KOPT-K1 (cell line): ENCODE measurements around the gene VWA5B1.

Experiments used
- H3K27ac ChIP-seq: fragments of 200-600 bp; sonication (generic); 2 replicates; pipeline ENCODE4 v1.5.1; 2016; ENCODE audit warnings: antibody characterized with exemption, mild to moderate bottlenecking, low read depth, low read length; ENCODE audit not compliant: poor library complexity, severe bottlenecking
- H3K36me3 ChIP-seq: fragments of 200-600 bp; sonication (generic); 2 replicates; pipeline ENCODE4 v1.5.1; 2017; ENCODE audit warnings: antibody characterized with exemption, mild to moderate bottlenecking, low read length, moderate library complexity; ENCODE audit not compliant: insufficient read depth
- H3K9me3 ChIP-seq: fragments of 200-600 bp; sonication (generic); 2 replicates; pipeline ENCODE4 v1.5.1; 2017; ENCODE audit warnings: antibody characterized with exemption, low read length, mild to moderate bottlenecking; ENCODE audit not compliant: insufficient read depth, poor library complexity, severe bottlenecking

The VWA5B1 gene

DNA sequence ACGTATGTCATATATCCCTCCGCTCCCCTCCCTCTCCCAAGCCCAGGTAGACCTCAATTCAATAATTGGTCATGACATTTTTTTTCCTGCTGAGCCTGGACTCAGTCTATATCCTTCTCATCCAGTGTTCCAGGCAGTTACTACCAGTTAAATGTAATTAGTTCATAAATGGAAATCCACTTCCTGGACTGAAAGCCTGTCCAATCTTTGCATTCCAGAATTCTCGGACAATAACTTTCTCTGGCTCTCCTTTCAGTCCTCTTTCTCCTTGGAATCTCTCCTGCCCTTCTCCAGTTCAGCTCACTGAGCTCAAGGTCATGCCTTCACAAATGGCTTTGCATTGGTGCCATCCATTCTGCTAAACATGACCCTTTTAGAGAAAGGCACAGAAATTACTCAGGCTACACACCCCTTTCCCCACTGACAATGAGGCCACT lies 34.8 kb downstream of the VWA5B1 start:
- Histone ChIP-seq H3K36me3 (no peaks in the 10 kb centered on the region), H3K9me3 (no peaks in the 10 kb centered on the region), H3K27ac (no peak overlapping the region)

DNA sequence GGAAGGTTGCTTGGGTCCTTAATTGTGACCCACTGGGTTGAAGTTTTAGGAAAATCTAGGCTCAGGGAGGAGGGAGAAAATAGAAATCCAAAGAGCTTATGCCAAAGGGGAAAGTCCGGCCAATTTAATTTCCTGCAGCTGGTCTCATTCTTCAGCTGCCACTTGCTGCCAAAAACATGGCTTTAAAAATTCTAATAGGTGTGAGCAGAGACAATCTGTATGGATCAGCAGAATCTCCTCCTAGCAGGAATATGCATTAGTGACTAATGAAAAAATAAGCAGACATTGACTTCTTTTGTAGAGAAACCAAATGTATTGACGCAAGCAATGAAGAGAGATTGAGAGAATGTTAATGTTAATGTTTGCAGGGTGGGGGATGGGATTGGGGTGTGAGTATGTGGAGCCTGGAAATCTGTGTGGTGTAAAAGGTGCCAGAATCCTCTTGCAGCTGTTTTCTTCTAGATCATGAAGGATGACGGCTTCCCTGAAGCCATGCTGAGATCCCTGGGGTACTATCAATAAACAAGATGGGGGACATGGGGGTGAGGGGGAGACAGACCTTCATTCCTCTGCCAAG lies 35.3 kb downstream of the VWA5B1 start:
- Histone ChIP-seq H3K9me3 (no peaks in the 10 kb centered on the region), H3K36me3 (no peaks in the 10 kb centered on the region), H3K27ac (no peak overlapping the region)

DNA sequence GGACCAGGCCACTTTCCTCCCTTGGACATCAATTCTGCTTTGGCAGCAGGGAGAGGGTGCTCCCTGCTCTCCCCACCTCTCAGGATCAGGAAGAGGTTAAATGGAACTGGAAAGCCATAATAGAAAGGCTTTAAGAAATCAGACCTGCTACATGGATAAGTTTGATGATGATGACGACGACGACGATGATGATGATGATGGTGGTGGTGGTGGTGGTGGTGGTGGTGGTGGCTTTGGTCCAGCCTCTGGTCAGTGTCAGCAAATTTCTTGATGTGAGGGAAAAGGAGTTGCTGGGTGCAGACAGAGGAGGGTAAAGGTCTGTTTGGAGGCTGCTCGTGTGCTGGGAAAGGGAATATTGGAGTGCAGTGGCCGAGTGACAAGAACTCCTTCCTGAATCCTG lies 36.8 kb downstream of the VWA5B1 start:
- Histone ChIP-seq H3K36me3 (no peaks in the 10 kb centered on the region), H3K9me3 (no peaks in the 10 kb centered on the region), H3K27ac (no peak overlapping the region)

DNA sequence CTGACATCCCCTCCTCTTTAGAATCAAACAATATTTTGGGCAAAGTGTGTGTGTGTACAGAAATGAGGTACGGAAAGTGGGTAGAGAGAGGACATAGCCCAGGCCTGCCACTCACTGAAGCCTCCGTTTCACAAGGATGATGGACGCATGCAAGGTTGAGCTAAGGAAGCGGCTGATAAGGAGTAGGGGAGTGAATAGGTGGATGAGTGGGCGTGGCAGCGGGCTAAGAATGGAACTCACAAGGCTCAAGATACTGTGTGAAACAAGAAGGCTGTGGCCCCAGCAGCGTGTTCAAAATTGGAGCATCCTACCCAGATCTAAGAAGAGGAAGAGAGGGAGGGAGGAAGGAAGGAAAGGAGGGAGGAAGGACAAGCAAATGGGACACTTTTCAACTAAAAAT lies 37.5 kb downstream of the VWA5B1 start:
- Histone ChIP-seq H3K36me3 (no peaks in the 10 kb centered on the region), H3K9me3 (no peaks in the 10 kb centered on the region), H3K27ac (no peak overlapping the region)

DNA sequence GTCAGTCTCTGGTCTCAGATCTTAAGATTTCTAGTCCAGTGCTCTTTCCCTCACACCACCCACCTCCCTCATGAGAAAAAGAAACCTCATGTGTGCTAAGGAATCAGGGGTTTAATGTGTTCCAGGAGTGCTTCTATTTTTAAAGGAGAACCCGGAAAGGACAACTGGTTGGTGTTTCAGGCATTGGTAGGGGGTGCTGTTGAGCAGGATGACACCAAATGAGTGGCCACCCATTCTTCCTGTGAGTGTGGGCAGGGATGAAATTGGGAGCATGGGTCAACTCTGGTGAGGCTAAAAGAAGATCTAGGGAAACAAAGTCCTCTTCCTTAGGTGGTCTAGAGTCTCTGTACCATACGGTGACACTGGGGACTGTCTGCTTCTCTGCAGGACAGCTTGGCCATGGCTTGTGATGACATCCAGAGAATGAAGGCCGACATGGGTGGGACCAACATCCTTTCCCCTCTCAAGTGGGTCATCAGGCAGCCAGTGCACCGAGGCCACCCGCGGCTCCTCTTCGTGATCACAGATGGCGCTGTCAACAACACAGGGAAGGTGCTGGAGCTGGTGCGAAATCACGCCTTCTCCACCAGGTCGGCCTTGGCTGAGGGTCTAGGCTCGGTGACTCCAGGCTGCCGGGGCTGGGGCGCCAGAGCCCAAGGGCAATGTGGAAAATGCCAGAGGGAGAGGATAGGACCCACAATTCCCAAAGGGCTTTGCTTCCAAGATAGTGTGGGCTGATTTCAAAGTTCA lies 39.3 kb downstream of the VWA5B1 start:
- no peaks in the 10 kb centered on the region for H3K9me3 ChIP-seq
- H3K36me3 ChIP-seq: no peaks in the 10 kb centered on the region
- H3K27ac ChIP-seq: no peak overlapping the region

DNA sequence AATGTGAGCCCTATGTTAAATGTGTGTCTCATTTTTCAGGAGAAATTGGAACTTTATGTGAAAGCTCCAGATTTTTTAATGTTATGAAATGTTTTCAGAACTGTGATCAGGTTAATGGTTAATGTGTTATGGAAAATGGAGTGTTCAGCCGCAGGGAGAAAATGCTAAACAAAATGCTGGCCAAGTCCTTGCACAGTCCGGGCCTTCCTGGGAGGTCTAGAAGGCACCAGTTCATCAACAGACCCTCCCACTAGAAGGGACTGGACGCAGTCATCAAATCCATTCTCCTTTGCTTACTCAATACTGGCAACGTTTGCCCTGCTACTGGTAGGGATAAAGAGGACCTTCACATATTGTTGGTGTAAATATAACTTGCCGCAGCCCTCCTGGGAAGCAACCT lies 43.4 kb downstream of the VWA5B1 start:
- H3K36me3 ChIP-seq: no peaks in the 10 kb centered on the region
- no peak overlapping the region for H3K27ac ChIP-seq
- H3K9me3 ChIP-seq: no peaks in the 10 kb centered on the region

DNA sequence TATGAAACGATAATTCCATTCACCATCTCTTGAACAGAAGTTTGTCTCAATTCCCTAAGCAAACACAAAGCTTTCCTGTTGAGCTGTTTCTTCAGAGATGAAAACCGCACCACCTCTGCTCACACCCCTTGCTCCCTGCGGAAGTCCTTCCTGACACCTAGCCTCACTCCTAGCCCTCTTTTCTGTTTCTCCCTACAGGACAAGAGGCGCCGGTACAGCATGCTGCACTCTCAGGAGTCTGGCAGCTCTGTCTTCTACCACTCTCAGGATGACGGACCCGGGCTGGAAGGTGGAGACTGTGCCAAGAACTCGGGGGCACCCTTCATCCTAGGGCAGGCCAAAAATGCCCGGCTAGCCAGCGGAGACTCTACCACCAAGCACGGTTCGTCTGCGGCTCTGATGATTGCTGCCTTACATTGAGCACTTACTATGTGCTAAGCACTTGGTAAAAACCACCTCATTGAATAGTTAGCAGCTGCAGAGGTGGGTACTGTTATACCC lies 45.5 kb downstream of the VWA5B1 start:
- H3K27ac ChIP-seq: no peak overlapping the region
- no peaks in the 10 kb centered on the region for H3K36me3 ChIP-seq
- no peaks in the 10 kb centered on the region for H3K9me3 ChIP-seq

DNA sequence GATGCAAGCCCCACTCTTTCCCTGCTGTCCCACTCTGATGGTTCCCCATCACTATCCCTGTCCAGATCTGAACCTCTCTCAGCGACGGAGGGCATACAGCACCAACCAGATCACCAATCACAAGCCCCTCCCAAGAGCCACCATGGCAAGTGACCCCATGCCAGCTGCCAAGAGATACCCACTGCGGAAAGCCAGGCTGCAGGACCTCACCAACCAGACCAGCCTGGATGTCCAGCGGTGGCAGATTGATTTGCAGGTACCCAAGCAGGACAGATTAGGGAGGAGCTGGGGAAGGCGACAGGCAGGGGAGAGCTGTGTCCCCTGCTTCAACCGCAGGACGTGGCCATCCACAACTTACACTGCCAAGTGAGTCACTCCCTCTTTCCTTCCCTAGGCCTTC lies 46.9 kb downstream of the VWA5B1 start:
- Histone ChIP-seq H3K9me3 (no peaks in the 10 kb centered on the region), H3K36me3 (no peaks in the 10 kb centered on the region)

DNA sequence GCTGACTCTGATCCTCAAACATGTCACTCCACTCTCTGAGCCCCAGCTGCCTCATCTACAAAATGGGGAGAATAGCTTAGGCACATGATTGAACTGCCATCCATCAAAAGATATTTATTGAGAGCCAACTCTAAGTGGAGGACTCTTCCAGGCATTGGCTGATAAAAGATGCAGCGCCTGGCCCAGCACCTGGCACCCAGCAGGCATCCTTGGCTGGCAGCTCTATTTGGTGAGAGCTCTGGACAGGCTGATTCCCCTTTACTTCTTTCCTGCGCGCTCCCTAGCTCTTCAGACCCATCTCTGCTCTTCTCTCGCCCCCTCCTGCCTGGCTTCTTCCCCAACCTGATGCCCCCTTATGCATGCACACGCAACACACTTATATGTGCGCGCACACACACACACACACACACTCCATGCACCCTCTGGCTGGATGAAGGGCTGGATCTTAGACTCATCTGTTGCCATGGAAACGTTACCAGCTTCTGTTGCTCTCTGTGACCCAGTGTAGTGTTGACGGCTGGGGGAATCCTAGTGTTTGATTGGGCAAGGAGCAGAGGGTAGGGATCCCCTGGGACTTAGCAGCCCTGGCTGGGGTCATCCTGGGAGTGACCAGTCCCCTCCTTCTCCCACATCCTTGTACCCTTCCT lies 49.3 kb downstream of the VWA5B1 start:
- Histone ChIP-seq H3K27ac (no peak overlapping the region), H3K36me3 (no peaks in the 10 kb centered on the region), H3K9me3 (no peaks in the 10 kb centered on the region)

More for the DNA sequence above, 46.9 kb downstream of the VWA5B1 start:
- no peak overlapping the region for H3K27ac ChIP-seq

DNA sequence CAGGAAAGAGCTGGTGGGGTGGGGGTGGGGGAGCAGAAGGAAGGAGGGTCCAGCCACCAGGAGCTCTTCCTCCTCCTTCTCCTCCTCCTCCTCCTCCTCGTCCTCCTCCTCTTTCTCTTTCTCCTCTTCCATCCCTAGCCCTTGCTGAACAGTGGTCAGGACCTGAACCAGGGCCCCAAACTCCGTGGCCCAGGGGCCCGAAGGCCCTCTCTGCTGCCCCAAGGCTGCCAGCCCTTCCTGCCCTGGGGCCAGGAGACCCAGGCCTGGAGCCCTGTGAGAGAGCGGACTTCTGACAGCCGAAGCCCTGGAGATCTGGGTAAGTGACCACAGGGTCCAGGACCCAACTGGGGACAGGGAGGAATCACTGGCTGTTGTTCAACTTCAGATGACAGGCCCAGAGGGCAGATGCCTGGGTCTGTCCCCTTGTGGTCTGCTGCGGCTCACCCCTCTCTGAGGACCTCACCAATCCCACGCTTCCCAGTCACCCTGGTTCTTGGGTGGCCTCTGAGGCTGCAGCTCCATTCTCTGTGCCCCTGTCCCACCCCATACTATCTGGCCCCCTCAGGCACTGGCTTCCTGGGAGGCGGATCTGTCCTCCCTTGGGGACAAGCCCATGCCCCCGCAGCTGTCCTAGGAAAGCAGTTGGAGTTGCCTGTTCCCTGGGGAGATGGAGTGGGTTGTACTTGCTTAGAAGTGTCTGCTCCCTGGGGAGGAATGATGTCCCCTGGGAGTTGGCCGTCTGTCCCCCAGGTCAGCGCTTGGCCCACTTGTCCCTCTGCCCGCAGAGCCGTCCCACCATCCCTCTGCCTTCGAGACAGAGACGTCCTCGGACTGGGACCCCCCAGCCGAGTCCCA lies 51.8 kb downstream of the VWA5B1 start:
- peaks cover 7% of the 10 kb centered on the region for H3K9me3 ChIP-seq
- H3K27ac ChIP-seq: no peak overlapping the region
- H3K36me3 ChIP-seq: no peaks in the 10 kb centered on the region

DNA sequence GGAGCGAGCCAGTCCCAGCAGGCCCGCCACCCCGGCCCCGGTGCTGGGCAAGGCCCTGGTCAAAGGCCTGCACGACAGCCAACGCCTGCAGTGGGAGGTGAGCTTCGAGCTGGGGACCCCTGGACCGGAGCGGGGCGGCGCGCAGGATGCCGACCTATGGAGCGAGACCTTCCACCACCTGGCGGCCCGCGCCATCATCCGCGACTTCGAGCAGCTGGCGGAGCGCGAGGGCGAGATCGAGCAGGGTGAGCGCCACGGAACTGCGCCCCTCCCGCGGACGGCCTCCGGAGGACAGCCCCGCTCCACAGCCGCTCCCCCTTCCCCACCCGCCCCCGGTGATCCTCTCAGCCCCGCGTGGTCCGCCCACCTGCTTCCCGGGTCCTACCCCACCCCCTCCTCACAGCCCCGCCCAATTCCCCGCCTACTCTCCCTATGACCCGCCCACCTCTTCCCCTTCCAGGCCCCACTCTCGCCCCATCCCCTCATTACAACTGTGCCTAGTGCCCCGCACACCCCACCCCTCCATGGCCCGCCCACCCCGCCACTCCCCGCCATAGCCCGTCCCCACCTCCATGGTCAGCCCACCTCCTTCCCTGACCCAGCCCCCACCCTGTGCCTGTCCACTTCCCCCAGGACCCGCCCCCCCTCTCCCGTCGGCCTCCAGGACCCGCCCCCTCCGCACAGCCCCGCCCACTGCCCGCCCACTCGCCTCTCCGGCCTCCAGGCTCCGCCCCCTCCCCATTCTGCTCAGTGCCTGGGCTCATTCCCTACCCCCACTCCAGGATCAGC lies 52.7 kb downstream of the VWA5B1 start:
- Histone ChIP-seq H3K36me3 (no peaks in the 10 kb centered on the region), H3K27ac (no peak overlapping the region), H3K9me3 (peaks cover 7% of the 10 kb centered on the region)

DNA sequence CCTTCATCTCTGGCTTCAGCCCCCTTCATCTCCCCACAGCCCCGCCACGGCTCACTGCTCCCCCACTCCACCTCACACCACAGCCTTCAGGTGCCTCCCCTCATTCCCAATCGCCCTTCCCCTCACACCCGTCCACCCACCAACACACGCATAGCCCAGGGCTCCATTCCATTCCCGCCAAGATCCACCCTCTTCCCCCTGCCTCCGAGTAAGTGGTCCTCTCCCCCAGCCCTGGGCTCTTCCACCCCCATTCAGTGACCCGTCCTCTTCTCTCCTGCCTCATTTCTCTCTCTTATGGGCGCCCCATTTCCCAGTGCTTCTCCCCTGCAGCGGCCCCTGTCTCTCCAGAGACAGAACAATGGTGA lies 53.2 kb downstream of the VWA5B1 start:
- Histone ChIP-seq H3K9me3 (peaks cover 7% of the 10 kb centered on the region), H3K27ac (no peak overlapping the region), H3K36me3 (no peaks in the 10 kb centered on the region)

DNA sequence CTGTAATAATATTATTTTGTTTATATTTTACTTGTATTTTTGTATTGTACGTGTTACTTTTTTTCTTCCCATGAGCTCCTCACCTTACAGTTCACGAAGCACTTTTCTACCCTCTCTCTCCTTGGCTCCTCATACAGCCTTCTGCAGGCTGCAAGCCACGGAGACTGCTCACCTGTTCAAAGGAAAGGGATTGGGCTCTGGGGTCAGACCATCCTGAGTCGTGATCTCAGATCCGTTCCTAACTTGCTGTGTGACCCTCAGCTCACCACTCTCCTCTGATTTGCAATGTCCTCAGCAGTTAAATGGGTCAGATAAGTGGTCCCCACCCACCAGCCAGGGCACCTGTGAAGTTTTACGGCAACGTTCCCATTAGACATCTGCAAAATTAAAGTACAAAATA lies 54.1 kb downstream of the VWA5B1 start:
- Histone ChIP-seq H3K9me3 (peaks cover 7% of the 10 kb centered on the region), H3K36me3 (no peaks in the 10 kb centered on the region), H3K27ac (no peak overlapping the region)

DNA sequence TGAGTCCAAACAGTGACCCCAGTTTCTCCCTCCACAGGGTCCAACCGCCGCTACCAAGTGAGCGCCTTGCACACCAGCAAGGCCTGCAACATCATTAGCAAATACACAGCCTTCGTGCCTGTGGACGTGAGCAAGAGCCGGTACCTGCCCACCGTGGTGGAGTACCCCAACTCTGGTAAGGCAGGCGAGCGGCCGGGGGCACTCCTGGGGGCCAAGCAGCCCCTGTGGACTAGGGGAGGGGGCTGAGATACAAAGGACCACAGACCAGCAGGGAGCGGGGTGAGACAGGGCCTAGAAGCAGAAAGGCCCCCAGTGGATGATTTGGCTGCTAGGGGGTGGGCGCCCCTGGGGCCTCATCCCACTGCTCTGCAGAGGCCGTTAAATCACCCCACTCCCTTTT lies 54.7 kb downstream of the VWA5B1 start:
- Histone ChIP-seq H3K27ac (no peak overlapping the region), H3K9me3 (peaks cover 7% of the 10 kb centered on the region), H3K36me3 (no peaks in the 10 kb centered on the region)
